ENCODE results near the gene SMIM36. TPM values are rescaled to one million over a fixed set of nuclear protein-coding genes. Genes with fewer than 3 reads are reported as not detected.
A peak's percentile ranks its signal among the peaks of the same experiment; 100 is the strongest.

The SMIM36 gene
- total RNA-seq, 2 donors from 2014 or later, result not detected

DNA sequence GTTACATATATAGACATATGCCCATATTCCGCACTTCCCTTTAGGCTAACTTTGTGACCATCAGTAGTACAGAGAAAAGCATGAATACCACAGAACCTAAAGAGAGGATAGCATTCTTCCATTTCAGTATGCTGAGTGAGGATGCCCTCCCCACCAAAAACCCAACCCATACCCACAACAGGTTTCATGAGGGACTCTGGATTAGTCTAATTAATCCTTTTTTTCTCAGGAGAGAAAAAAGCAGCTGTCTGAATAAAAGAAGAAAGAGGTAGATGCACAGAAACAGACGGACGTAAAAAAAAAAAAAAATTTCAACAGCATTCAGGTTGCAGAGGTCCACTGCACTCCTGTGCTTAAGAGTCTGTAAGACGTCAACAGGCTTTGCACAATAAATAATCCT, 96.3 kb downstream of the SMIM36 start:
- H3K4me1 ChIP-seq, result peaks cover 0 to 35% of the 10 kb centered on the region in 2 donors

DNA sequence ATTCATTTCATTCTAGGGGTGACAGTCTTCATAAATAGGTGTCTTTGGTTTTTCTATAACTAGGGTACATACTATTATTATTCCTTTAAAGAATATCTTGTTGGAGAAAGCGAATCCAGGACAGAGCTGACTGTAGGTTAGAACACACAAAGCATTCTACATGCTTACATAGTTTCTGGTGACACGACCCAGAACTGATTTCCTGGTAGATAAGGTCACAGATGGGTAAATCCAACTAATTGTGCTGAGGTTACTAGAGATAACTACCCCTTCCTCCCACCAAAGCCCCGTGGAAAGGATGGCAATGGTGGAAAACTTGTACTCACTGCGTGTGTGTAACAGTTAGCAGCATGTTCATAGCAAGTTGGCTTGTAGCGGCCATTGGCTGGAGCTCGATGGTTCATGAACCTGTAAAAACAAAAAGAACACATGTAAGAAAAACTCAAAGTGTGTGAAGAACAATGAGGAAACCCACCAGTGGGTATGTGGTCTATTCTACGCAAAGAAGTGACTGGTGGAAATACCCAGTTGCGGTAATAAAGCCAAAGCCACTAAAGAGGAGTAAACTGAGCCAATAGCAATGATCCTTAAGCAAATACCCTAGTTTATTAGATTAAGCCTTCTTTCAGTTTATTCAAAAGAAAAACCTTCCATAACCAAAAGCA, 97.3 kb downstream of the SMIM36 start:
- no peaks in the 10 kb centered on the region for H3K27me3 ChIP-seq
- H3K9me3 ChIP-seq, result no peaks in the 10 kb centered on the region
- TF ChIP-seq, protein P1, sequence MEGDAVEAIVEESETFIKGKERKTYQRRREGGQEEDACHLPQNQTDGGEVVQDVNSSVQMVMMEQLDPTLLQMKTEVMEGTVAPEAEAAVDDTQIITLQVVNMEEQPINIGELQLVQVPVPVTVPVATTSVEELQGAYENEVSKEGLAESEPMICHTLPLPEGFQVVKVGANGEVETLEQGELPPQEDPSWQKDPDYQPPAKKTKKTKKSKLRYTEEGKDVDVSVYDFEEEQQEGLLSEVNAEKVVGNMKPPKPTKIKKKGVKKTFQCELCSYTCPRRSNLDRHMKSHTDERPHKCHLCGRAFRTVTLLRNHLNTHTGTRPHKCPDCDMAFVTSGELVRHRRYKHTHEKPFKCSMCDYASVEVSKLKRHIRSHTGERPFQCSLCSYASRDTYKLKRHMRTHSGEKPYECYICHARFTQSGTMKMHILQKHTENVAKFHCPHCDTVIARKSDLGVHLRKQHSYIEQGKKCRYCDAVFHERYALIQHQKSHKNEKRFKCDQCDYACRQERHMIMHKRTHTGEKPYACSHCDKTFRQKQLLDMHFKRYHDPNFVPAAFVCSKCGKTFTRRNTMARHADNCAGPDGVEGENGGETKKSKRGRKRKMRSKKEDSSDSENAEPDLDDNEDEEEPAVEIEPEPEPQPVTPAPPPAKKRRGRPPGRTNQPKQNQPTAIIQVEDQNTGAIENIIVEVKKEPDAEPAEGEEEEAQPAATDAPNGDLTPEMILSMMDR (IDR thresholded peaks at IDR 0.05), result no peak
- H3K4me1 ChIP-seq, result peaks cover 0 to 25% of the 10 kb centered on the region in 2 donors
- H3K27ac ChIP-seq, result peak overlapping the region in 1 of 2 donors; percentile 24
- peaks cover 50% of the 10 kb centered on the region for H3K36me3 ChIP-seq
- no peak overlapping the region for H3K4me3 ChIP-seq
- no peak for DNase-seq (ENCODE audit: low spot score)

More for the DNA sequence above, 96.3 kb downstream of the SMIM36 start:
- Histone ChIP-seq H3K27me3 (no peaks in the 10 kb centered on the region), H3K4me3 (no peak overlapping the region), H3K9me3 (no peaks in the 10 kb centered on the region), H3K27ac (peak overlapping the region in 1 of 2 donors; percentile 73), H3K36me3 (peaks cover 40% of the 10 kb centered on the region)
- TF ChIP-seq, protein P1 (IDR thresholded peaks at IDR 0.05), result no peak
- DNase-seq (ENCODE audit: low spot score), result no peak

DNA sequence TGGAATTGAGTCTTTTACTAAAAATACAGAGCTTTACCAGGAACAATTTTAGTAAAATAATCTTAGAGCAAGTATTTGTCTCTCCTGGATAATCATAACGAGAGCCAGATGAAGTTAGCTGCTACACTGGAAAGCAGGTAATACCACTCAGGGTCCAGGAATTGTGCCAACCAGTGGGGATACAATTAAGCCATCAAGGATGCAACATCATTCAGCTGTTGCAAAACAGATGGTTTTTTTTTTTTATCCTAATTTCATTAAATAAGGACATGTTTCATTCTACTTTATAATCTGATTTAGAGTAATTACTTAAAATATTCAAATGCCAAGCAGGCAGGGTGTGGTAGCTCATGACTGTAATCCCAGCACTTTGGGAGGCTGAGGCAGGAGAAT, 99.8 kb downstream of the SMIM36 start:
- Histone ChIP-seq H3K9me3 (no peaks in the 10 kb centered on the region), H3K36me3 (peaks cover 69% of the 10 kb centered on the region), H3K4me1 (peaks cover 0 to 10% of the 10 kb centered on the region in 2 donors), H3K27me3 (no peaks in the 10 kb centered on the region), H3K4me3 (no peak overlapping the region), H3K27ac (peak overlapping the region in 1 of 2 donors; percentile 65)
- TF ChIP-seq, protein P1 (IDR thresholded peaks at IDR 0.05), result no peak
- DNase-seq (ENCODE audit: low spot score), result no peak

DNA sequence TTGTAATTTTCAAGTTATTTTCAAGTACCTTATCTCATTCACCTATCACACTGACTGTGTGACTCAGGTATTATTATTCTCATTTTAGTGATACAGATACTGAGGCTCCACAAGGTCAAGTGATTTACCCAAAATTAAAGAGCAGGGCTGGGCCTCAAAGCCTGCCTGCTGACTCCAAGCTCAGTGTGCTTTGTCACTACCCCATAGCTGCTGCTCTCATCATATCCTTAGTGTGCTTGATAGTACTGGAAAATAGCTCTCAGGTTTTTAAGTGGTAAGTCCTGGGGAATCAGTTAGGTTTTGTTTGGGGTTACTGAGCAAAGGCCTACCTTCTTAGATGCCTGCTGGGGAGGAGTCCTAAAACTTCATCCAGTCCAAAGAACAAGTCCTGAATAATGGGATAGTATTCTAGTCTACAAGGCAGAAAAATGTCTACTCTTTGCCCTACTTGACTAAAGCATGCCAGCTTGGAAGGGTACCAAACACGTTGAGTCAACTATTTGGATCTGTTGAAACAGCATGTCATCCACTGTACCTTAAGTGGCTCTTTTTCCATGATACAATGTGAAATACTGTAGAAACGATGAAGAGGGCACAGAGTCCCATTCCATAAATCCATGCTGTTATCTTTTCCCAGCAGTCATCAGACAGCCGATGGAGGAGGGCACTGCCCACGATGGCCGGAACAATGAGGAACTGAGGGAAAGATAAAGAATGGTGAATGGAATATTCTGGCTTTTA, 100.4 kb downstream of the SMIM36 start:
- Histone ChIP-seq H3K4me3 (no peak overlapping the region), H3K36me3 (peaks cover 75% of the 10 kb centered on the region), H3K27me3 (no peaks in the 10 kb centered on the region), H3K27ac (peak overlapping the region in 1 of 2 donors; percentile 65), H3K4me1 (peaks cover 0 to 8% of the 10 kb centered on the region in 2 donors), H3K9me3 (no peaks in the 10 kb centered on the region)
- DNase-seq (ENCODE audit: low spot score), result no peak
- TF ChIP-seq, protein P1 (IDR thresholded peaks at IDR 0.05), result no peak

DNA sequence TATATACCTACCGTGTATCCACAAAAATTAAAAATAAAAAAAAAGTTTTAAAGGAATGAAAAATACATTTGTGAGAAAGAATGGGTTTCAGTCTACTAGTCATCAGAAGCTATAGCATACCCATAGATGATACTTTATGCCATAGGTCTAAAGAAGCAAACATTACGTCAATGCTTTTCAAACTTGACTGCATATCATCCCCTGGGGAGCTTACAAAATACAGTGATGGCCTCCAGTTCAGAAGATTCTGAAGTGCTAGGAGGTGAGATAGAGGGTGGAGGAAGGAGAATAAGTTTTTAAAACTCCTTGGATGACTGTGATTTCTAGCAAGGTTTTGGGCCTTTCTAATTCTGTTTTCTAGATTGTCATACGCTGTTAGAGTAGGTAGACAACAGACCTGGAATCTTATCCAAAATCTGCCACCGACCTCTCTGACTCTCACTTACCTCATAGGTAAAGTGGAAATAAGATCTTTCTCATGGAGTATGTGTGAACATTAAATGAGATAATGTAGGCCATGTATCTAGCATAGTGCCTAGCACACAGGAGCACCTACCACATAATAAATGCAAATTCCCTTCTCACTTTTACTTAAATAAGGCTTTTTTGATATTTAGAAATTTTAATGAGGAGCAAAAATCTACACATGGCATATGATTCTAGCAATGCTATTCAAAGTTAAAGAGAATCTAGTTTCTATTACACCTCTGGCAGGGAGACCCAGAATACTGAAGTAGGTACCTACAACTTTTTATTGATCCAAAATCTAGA, 102.0 kb downstream of the SMIM36 start:
- TF ChIP-seq, protein P1 (IDR thresholded peaks at IDR 0.05), result no peak
- Histone ChIP-seq H3K27ac (no peak overlapping the region), H3K4me1 (no peaks in the 10 kb centered on the region), H3K36me3 (peaks cover 84% of the 10 kb centered on the region), H3K4me3 (no peak overlapping the region), H3K27me3 (no peaks in the 10 kb centered on the region), H3K9me3 (no peaks in the 10 kb centered on the region)
- DNase-seq (ENCODE audit: low spot score), result no peak
